A673 (cell line): Measurements from ENCODE around the gene NDUFAF3. TPM values are rescaled to one million over a fixed set of nuclear protein-coding genes. Genes with fewer than 3 reads are reported as not detected.

ENCODE experiments used
- BruUV-seq: library from RNA; stranded (reverse); fragments of 400-500 nt; replicated peaks from 2 replicates; lab custom pipeline; 2021; lab: Mats Ljungman, UMichigan
- CTCF ChIA-PET: fragments of 300-600 bp; sonication (Branson Sonifier 250); formaldehyde crosslinking; loops from one replicate; lab custom pipeline; 2022; ENCODE audit warnings: antibody characterized with exemption; lab: Charles Lee
- POLR2A ChIA-PET: fragments of 300-600 bp; sonication (Branson Sonifier 250); formaldehyde crosslinking; loops from one replicate; lab custom pipeline; 2022; ENCODE audit warnings: antibody characterized with exemption; ENCODE audit not compliant: low non-redundant PET; lab: Charles Lee
- DNase-seq: peaks from one replicate; pipeline ENCODE4 v3.0.0-alpha.2; 2015; ENCODE audit warnings: low spot score
- H3K27ac ChIP-seq: fragments of 200-600 bp; sonication (generic); 2 replicates; pipeline ENCODE4 v1.5.1; 2016; ENCODE audit warnings: mixed run types, low read depth, mild to moderate bottlenecking, mixed read lengths, antibody characterized with exemption, low read length; ENCODE audit not compliant: poor library complexity, severe bottlenecking
- H3K27me3 ChIP-seq: fragments of 200-600 bp; sonication (generic); replicated peaks from 2 replicates; pipeline ENCODE4 v1.6.1; 2017; ENCODE audit warnings: mixed run types, low read depth, mild to moderate bottlenecking, mixed read lengths, antibody characterized with exemption, low read length; ENCODE audit not compliant: insufficient read depth, poor library complexity
- H3K36me3 ChIP-seq: fragments of 200-600 bp; sonication (generic); 2 replicates; pipeline ENCODE4 v1.6.1; 2016; ENCODE audit warnings: mixed run types, mild to moderate bottlenecking, mixed read lengths, antibody characterized with exemption, low read length; ENCODE audit not compliant: insufficient read depth, poor library complexity, severe bottlenecking
- H3K4me1 ChIP-seq: fragments of 200-600 bp; sonication (generic); 2 replicates; pipeline ENCODE4 v1.6.1; 2017; ENCODE audit warnings: mixed run types, mild to moderate bottlenecking, mixed read lengths, antibody characterized with exemption, low read length; ENCODE audit not compliant: insufficient read depth, poor library complexity, severe bottlenecking
- H3K4me3 ChIP-seq: fragments of 200-600 bp; sonication (generic); 2 replicates; pipeline ENCODE4 v1.5.1; 2016; ENCODE audit warnings: low read depth, mixed run types, mild to moderate bottlenecking, mixed read lengths, low read length; ENCODE audit not compliant: poor library complexity, severe bottlenecking
- H3K9me3 ChIP-seq: fragments of 200-600 bp; sonication (generic); 2 replicates; pipeline ENCODE4 v1.6.1; 2016; ENCODE audit warnings: mixed run types, low read depth, mild to moderate bottlenecking, mixed read lengths, antibody characterized with exemption, low read length; ENCODE audit not compliant: poor library complexity, severe bottlenecking
- CTCF ChIP-seq: fragments of 300-800, 200-600 bp; sonication (generic); conservative IDR thresholded peaks from 2 replicates; pipeline ENCODE4 v1.5.1; 2017; ENCODE audit warnings: low read depth, mild to moderate bottlenecking, antibody characterized with exemption, low read length, moderate library complexity, mixed read lengths
- EZH2 ChIP-seq: fragments of 200-600 bp; sonication (generic); IDR thresholded peaks from 2 replicates; pipeline ENCODE4 v1.6.1; 2017; ENCODE audit warnings: borderline replicate concordance, low read depth, mild to moderate bottlenecking, mixed read lengths, antibody characterized with exemption, low read length; ENCODE audit not compliant: poor library complexity, severe bottlenecking
- intact Hi-C: fragments of 100-400 bp; cut with micrococcal nuclease; formaldehyde crosslinking; loops from one replicate; pipeline ENCODE4 v1.10.0; 2022; ENCODE audit not compliant: unreplicated experiment
- total RNA-seq: library from RNA; stranded (reverse); gene quantifications from 2 replicates; pipeline ENCODE4 v1.2.3, GENCODE V29; 2021

Gene NDUFAF3
- total RNA-seq, 1 experiment from 2014 or later: 36.6 TPM

DNA sequence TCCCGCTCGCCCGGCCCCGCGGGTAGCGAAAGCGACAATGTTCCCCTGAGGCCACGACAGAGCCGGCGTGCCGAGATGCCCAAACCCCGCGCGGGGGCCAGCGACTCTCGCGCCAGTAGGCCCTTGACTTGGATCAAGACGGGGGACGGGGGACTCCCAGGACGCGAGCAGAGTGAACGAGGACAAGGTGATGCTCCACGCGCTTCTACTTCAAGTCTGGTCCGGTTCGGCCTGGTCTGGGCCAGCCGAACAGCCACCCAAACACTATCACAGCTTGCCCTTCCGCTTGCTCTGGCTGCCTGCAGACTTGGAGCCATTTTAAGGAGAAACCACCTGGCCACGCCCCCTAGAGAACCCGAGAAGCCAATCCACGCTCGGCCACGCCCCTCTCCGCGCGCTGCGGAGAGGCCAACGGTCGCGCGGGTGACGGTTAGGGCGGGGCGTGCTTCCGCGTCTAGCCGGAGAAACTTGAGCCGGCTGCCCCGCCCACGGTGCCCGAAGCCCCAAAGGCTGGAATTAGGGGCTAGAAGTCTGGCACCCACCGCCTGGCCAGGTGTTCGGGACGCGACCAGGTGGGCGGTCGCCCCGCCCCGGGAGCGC lies 608 bp upstream of the NDUFAF3 start:
- H3K36me3 ChIP-seq: peaks cover 18% of the 10 kb centered on the region
- H3K4me3 ChIP-seq: peak overlapping the region; percentile 83
- peak; percentile 94 for DNase-seq
- ChIA-PET CTCF (interaction anchor here (0.6 to 2.5 kb wide), 2 partner anchors 14 to 15 kb away, joined by 3 to 14 read pairs; partner anchors contain the start of gene WDR6), POLR2A (no interaction called here)
- intact Hi-C loops: no loop called here
- no peaks in the 10 kb centered on the region for H3K4me1 ChIP-seq
- no peak for TF ChIP-seq CTCF
- no peak for TF ChIP-seq EZH2
- H3K27me3 ChIP-seq: no peaks in the 10 kb centered on the region
- BruUV-seq: no TSS peak
- peak overlapping the region; percentile 96 for H3K27ac ChIP-seq
- H3K9me3 ChIP-seq: no peaks in the 10 kb centered on the region

- peak overlapping the region; percentile 96 for H3K27ac ChIP-seq
- ChIA-PET CTCF (no interaction called here), POLR2A (no interaction called here)
- no peaks in the 10 kb centered on the region for H3K9me3 ChIP-seq
- no peak for TF ChIP-seq EZH2
- TF ChIP-seq CTCF: no peak
- H3K4me1 ChIP-seq: peaks cover 3% of the 10 kb centered on the region
- intact Hi-C loops: no loop called here
- peaks cover 21% of the 10 kb centered on the region for H3K36me3 ChIP-seq
- peak overlapping the region; percentile 83 for H3K4me3 ChIP-seq
- no TSS peak for BruUV-seq
- DNase-seq: no peak
- H3K27me3 ChIP-seq: no peaks in the 10 kb centered on the region
These were observed 809 bp downstream of the NDUFAF3 start for GRCh38 chr3:49022688-49023171.

DNA sequence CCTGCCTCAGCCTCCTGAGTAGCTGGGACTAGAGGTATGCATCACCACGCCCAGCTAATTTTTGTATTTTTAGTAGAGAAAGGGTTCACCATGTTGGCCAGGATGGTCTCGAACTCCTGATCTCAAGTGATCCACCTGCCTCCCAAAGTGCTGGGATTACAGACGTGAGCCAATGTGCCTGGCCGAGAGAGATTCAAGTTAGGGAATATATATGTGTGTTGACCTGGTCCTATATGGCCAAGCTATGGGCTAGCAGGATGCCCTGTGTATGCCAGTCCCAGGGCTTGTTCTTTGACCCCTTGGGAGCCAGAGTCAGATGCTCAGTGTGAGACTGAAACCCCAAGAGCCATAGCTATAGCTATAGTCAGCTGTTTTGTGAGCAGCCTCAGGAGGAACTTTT lies 1.9 kb downstream of the NDUFAF3 start:
- TF ChIP-seq CTCF: no peak
- no peak for TF ChIP-seq EZH2
- intact Hi-C loops: no loop called here
- H3K4me1 ChIP-seq: peaks cover 6% of the 10 kb centered on the region
- POLR2A ChIA-PET: no interaction called here
- peaks cover 21% of the 10 kb centered on the region for H3K36me3 ChIP-seq
- no peak overlapping the region for H3K27ac ChIP-seq
- no TSS peak for BruUV-seq
- DNase-seq: no peak
- no peak overlapping the region for H3K4me3 ChIP-seq
- H3K27me3 ChIP-seq: no peaks in the 10 kb centered on the region
- CTCF ChIA-PET: no interaction called here
- H3K9me3 ChIP-seq: no peaks in the 10 kb centered on the region
